ENCODE data around the gene NINJ2.

The NINJ2 gene

GRCh38 chr12:549476-550082 is 113.7 kb downstream of the NINJ2 start:
- no peak for DNase-seq (ENCODE audit: extremely low read depth, low read depth)
- TF ChIP-seq CTCF (IDR thresholded peaks at IDR 0.05; ENCODE audit: low read depth, low read length): no peak

DNA sequence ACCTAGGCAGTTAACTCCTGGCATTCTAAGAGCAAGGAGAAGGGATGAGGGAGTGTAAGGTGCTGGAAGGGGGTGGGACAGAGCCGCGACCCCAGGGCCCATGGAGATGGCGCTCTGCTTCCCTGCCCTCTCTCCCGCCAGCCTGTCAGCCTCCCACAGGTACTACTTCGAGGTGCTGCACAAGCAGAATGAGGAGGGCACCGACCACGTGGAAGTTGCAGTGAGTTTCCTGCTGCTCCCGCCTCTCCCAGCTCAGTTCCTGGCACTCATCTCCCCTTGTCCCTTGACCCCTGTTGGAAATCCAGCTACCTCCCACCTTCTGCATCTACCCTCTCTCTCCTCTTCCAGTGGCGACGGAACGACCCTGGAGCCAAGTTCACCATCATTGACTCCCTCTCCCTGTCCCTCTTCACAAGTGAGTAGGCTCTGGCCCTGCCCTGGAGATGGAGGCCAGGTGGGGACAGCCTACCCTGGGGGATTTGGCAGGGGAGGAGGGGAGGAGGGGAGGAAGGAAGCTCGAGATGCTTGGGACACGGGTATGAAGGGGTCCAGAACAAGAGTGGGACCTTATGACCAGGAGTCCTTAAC is 115.3 kb downstream of the NINJ2 start:
- no peak for TF ChIP-seq CTCF (IDR thresholded peaks at IDR 0.05; ENCODE audit: low read depth, low read length)

DNA sequence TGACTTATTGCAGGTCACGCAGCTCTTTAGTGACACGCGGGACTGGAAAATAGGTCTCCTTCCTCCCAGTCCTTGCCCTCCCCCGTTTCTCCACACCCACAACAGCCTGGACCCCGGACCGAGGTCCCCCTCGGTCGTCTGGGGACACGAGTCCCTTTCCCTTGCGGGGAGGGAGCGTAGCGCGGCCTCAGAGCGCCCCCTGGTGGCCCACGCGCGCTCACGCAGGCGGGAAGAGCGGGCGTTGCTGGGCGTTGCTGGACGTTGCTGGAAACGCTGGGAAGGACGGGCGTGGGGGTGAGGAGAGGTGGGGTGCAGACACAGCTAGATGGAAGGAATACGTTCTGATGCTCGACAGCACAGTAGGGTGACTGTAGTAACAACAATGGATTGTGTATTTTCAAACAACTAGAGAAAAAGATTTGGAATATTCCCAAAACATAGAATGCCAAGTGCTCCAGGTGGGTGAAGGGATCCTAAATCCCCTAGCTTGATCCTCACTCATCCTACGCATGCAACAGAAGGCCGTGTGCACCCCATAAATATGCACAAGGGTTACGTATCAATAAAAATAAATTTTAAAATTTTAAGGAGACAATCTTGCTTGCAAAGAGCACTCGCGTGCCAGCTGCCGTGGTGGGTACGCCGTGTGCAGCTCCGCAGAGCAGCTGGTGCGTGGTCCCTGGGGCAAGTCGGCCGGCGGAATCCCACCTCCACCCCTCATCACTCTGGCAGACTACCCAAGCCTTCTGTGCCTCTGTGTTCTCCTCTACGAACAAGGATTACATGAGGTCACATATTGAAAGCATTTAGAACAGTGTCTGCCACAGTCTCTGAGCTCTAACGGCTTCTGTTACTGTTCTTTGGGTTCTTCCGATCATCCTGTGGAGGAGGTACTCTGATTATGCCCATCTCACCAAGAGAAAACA is 116.1 kb downstream of the NINJ2 start:
- no peak for DNase-seq (ENCODE audit: extremely low read depth, low read depth)

More for the DNA sequence above, 115.3 kb downstream of the NINJ2 start:
- DNase-seq (ENCODE audit: extremely low read depth, low read depth): no peak

GRCh38 chr12:546265-546919 is 116.9 kb downstream of the NINJ2 start:
- TF ChIP-seq CTCF (IDR thresholded peaks at IDR 0.05; ENCODE audit: low read depth, low read length): no peak
- DNase-seq (ENCODE audit: extremely low read depth, low read depth): no peak

More for the DNA sequence above, 116.1 kb downstream of the NINJ2 start:
- no peak; the same call in none of the 2 replicates for TF ChIP-seq CTCF (IDR thresholded peaks at IDR 0.05; ENCODE audit: low read depth, low read length)

DNA sequence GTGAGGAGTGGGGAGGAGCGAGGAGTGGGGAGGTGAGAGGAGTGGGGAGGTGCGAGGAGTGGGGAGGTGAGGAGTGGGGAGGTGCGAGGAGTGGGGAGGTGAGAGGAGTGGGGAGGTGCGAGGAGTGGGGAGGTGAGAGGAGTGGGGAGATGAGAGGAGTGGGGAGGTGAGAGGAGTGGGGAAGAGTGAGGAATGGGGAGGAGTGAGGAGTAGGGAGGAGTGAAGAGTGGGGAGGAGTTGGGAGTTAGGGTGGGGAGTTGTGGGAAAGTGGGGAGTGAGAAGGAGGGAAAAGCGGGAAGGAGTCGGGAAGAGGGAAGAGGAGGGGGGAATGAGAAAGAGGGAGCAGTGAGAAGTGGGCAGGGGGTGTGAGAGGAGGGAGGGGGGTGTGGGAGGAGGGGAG is 117.4 kb downstream of the NINJ2 start:
- no peak for TF ChIP-seq CTCF (IDR thresholded peaks at IDR 0.05; ENCODE audit: low read depth, low read length)
- DNase-seq (ENCODE audit: extremely low read depth, low read depth): no peak

DNA sequence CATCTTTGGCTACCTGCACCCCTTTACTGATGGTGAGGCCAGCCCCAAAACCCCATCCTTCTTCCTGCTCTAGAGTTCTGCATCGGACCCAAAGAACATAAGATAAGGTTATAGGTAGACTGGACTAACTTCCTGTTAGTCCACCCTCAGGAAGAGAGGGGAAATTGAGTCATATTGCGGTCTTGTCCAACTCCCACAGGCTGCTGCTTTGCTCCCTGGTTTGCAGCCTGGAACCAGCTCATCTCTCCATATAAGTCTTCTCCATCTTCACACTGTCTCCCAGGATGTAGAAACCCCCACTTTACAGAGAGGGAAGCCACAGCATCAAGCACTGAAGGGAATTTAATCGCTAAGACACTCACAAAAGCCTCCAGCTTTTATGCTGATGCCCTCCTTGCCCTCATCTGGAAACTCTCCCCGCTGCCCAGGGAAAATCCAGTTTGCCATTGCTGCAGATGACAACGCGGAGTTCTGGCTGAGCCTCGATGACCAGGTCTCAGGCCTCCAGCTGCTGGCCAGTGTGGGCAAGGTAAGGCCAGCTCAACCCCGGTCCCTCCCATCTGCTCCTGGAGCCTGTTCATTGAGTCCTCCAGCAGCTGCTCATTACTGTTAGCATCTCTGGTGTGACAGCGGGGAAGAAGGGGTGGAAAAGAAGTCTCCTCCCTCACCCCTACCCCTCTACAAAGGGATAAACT is 118.2 kb downstream of the NINJ2 start:
- no peak for TF ChIP-seq CTCF (IDR thresholded peaks at IDR 0.05; ENCODE audit: low read depth, low read length)
- DNase-seq (ENCODE audit: extremely low read depth, low read depth): no peak

All from AG09319 (cell line).